PC-9 (cell line): ENCODE measurements around the gene KCNH1. TPM values are rescaled to one million over a fixed set of nuclear protein-coding genes. Genes with fewer than 3 reads are reported as not detected.

Experiments used
- BruUV-seq: library from RNA; stranded (reverse); fragments of 400-500 nt; replicated peaks from 2 replicates; lab custom pipeline; 2021; lab: Mats Ljungman, UMichigan
- CTCF ChIA-PET: fragments of 300-600 bp; sonication (Branson Sonifier 250); formaldehyde crosslinking; loops from one replicate; lab custom pipeline; 2022; ENCODE audit warnings: antibody characterized with exemption; lab: Charles Lee
- POLR2A ChIA-PET: fragments of 300-600 bp; sonication (Branson Sonifier 250); formaldehyde crosslinking; loops from one replicate; lab custom pipeline; 2022; ENCODE audit warnings: antibody characterized with exemption; ENCODE audit not compliant: unreplicated experiment; lab: Charles Lee
- DNase-seq, 2 experiments: peaks; one replicate each; pipeline versions ENCODE4 v3.0.0 to v3.0.0-alpha.2; 2015 to 2022; ENCODE audit warnings: mixed read lengths in 1 of 2
- H2AFZ ChIP-seq: fragments of 200-600 bp; sonication (generic); 2 replicates; pipeline ENCODE4 v1.8.1; 2017; ENCODE audit warnings: antibody characterized with exemption
- H3F3A ChIP-seq: fragments of 200-600 bp; sonication (generic); 2 replicates; pipeline ENCODE4 v1.8.1; 2017; ENCODE audit warnings: antibody characterized with exemption, mild to moderate bottlenecking, low read depth; ENCODE audit not compliant: insufficient read depth
- H3K27ac ChIP-seq: fragments of 200-600 bp; sonication (generic); 2 replicates; pipeline ENCODE4 v1.6.1; 2016; ENCODE audit warnings: mixed run types
- H3K27me3 ChIP-seq: fragments of 200-600 bp; sonication (generic); 2 replicates; pipeline ENCODE4 v1.6.1; 2016; ENCODE audit warnings: low read depth, mixed run types; ENCODE audit not compliant: insufficient read depth
- H3K36me3 ChIP-seq: fragments of 200-600 bp; sonication (generic); 2 replicates; pipeline ENCODE4 v1.6.1; 2016; ENCODE audit warnings: low read depth, mixed run types
- H3K4me1 ChIP-seq: fragments of 200-600 bp; sonication (generic); replicated peaks from 2 replicates; pipeline ENCODE4 v1.6.1; 2016; ENCODE audit warnings: mixed run types; ENCODE audit not compliant: insufficient read depth
- H3K4me2 ChIP-seq: fragments of 200-600 bp; sonication (generic); 2 replicates; pipeline ENCODE4 v1.6.1; 2017; ENCODE audit warnings: mixed run types
- H3K4me3 ChIP-seq: fragments of 200-600 bp; sonication (generic); 2 replicates; pipeline ENCODE4 v1.6.1; 2016; ENCODE audit warnings: mixed run types
- H3K79me2 ChIP-seq: fragments of 200-600 bp; sonication (generic); 2 replicates; pipeline ENCODE4 v1.6.1; 2017; ENCODE audit warnings: low read depth, mixed run types
- H3K9me2 ChIP-seq: fragments of 200-600 bp; sonication (generic); 2 replicates; pipeline ENCODE4 v1.8.1; 2017; ENCODE audit warnings: mild to moderate bottlenecking; ENCODE audit not compliant: insufficient read depth
- H3K9me3 ChIP-seq: fragments of 200-600 bp; sonication (generic); 2 replicates; pipeline ENCODE4 v1.8.1; 2016; ENCODE audit warnings: low read depth; ENCODE audit not compliant: insufficient read depth
- H4K20me1 ChIP-seq: fragments of 200-600 bp; sonication (generic); 2 replicates; pipeline ENCODE4 v1.8.1; 2017; ENCODE audit not compliant: insufficient read depth
- CTCF ChIP-seq: fragments of 200-600 bp; sonication (generic); conservative IDR thresholded peaks from 2 replicates; pipeline ENCODE4 v1.6.1; 2017; ENCODE audit warnings: mixed run types, antibody characterized with exemption, mild to moderate bottlenecking, moderate library complexity
- EZH2 ChIP-seq: fragments of 200-600 bp; sonication (generic); IDR thresholded peaks from 2 replicates; pipeline ENCODE4 v1.8.0; 2017; ENCODE audit warnings: antibody characterized with exemption, low read depth
- intact Hi-C: fragments of 100-400 bp; cut with micrococcal nuclease; formaldehyde crosslinking; loops from one replicate; pipeline ENCODE4 v1.10.0; 2022; ENCODE audit not compliant: unreplicated experiment
- total RNA-seq: library from RNA; stranded (reverse); gene quantifications from 2 replicates; pipeline ENCODE4 v1.2.3, GENCODE V29; 2021

KCNH1 gene
- total RNA-seq, 1 experiment from 2014 or later: not detected

DNA sequence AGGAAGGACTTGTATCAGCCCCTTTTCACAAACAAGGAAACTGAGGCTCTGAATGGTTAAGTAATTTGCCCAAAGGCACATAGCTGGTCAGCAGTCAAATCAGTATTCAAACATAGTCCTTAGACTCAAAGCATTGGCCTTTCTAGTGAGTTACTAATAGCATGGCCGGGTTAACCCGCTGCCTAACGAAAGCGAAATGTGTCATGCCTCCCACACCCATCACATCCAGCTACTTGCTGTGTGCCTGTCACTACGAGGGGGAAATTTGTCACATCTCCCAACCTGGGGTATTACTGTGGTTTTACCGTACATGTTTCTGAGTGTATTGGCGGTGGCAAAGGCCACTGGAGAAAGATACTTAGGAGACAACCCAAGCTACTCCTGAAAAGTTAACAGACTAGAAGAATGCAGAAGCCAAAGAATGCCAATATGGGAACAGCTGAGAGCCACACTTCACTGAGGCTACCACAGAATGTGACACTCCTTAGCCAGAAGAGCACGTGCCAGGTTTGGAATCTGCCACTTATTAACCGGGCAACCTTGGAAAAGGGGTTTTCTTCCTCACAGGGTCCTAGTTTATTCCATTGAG lies 363.5 kb downstream of the KCNH1 start:
- no peaks in the 10 kb centered on the region for H3K9me2 ChIP-seq
- no peaks in the 10 kb centered on the region for H3F3A ChIP-seq
- no peak for DNase-seq
- H3K9me3 ChIP-seq: no peaks in the 10 kb centered on the region
- no peak overlapping the region for H2AFZ ChIP-seq
- no peaks in the 10 kb centered on the region for H3K79me2 ChIP-seq
- H3K4me3 ChIP-seq: no peak overlapping the region
- no TSS peak for BruUV-seq
- no peaks in the 10 kb centered on the region for H3K4me1 ChIP-seq
- H3K27ac ChIP-seq: no peak overlapping the region
- ChIA-PET POLR2A (no interaction called here), CTCF (no interaction called here)
- H3K4me2 ChIP-seq: no peak overlapping the region
- no peaks in the 10 kb centered on the region for H3K36me3 ChIP-seq
- peaks cover 33% of the 10 kb centered on the region for H3K27me3 ChIP-seq
- intact Hi-C loops: no loop called here
- TF ChIP-seq CTCF: no peak
- TF ChIP-seq EZH2: no peak
- H4K20me1 ChIP-seq: no peaks in the 10 kb centered on the region

GRCh38 chr1:210769473-210769872 lies 364.5 kb downstream of the KCNH1 start:
- CTCF ChIA-PET: no interaction called here
- H3K27ac ChIP-seq: no peak overlapping the region
- no peak overlapping the region for H3K4me2 ChIP-seq
- no peak overlapping the region for H3K4me3 ChIP-seq
- H2AFZ ChIP-seq: no peak overlapping the region
- no peaks in the 10 kb centered on the region for H4K20me1 ChIP-seq
- DNase-seq: no peak
- H3K4me1 ChIP-seq: no peaks in the 10 kb centered on the region
- H3K27me3 ChIP-seq: peaks cover 33% of the 10 kb centered on the region; the same call in 1 of the 2 replicates
- intact Hi-C loops: no loop called here
- no peaks in the 10 kb centered on the region for H3K79me2 ChIP-seq
- BruUV-seq: no TSS peak
- H3F3A ChIP-seq: no peaks in the 10 kb centered on the region
- H3K36me3 ChIP-seq: no peaks in the 10 kb centered on the region
- H3K9me2 ChIP-seq: no peaks in the 10 kb centered on the region
- H3K9me3 ChIP-seq: no peaks in the 10 kb centered on the region
- POLR2A ChIA-PET: no interaction called here
- TF ChIP-seq CTCF (no peak), EZH2 (no peak)

GRCh38 chr1:210764536-210764935 lies 369.4 kb downstream of the KCNH1 start:
- no peak for DNase-seq
- ChIA-PET CTCF (no interaction called here), POLR2A (no interaction called here)
- Histone ChIP-seq H2AFZ (no peak overlapping the region), H3K4me1 (no peaks in the 10 kb centered on the region), H3K27me3 (peaks cover 24% of the 10 kb centered on the region), H3F3A (no peaks in the 10 kb centered on the region), H3K27ac (no peak overlapping the region), H3K4me3 (no peak overlapping the region), H3K4me2 (no peak overlapping the region), H3K36me3 (no peaks in the 10 kb centered on the region), H4K20me1 (no peaks in the 10 kb centered on the region), H3K9me3 (no peaks in the 10 kb centered on the region), H3K79me2 (no peaks in the 10 kb centered on the region), H3K9me2 (no peaks in the 10 kb centered on the region)
- intact Hi-C loops: no loop called here
- BruUV-seq: no TSS peak
- TF ChIP-seq EZH2 (no peak), CTCF (no peak)
